HEK293 (cell line): ENCODE results near the gene FGF7.

Source experiments
- HOXC10 ChIP-seq: sonication (generic); formaldehyde crosslinking; IDR thresholded peaks from 2 replicates; pipeline ENCODE4 v1.8.1; 2023; ENCODE audit warnings: mild to moderate bottlenecking, missing genetic modification reagents
- PRDM10 ChIP-seq: fragments of 450-650 bp; formaldehyde crosslinking; IDR thresholded peaks from 2 replicates; pipeline ENCODE4 v1.5.1; 2016; ENCODE audit warnings: missing biosample characterization, missing genetic modification characterization
- PRDM4 ChIP-seq: fragments of 450-650 bp; formaldehyde crosslinking; IDR thresholded peaks from 2 replicates; pipeline ENCODE4 v1.5.1; 2017; ENCODE audit warnings: missing biosample characterization, missing genetic modification characterization
- TCF7L2 ChIP-seq: IDR thresholded peaks from 2 replicates; pipeline ENCODE4 v1.6.1; 2011; ENCODE audit warnings: low read depth, mild to moderate bottlenecking, inconsistent platforms, low read length, moderate library complexity, borderline replicate concordance
- ZNF350 ChIP-seq: fragments of 450-650 bp; formaldehyde crosslinking; IDR thresholded peaks from 2 replicates; pipeline ENCODE4 v1.5.0; 2017; ENCODE audit warnings: missing biosample characterization, mild to moderate bottlenecking, missing genetic modification characterization
- ZNF555 ChIP-seq: fragments of 450-650 bp; formaldehyde crosslinking; conservative IDR thresholded peaks from 2 replicates; pipeline ENCODE4 v1.5.1; 2017; ENCODE audit warnings: missing biosample characterization, mild to moderate bottlenecking, missing genetic modification characterization, inconsistent platforms
- TF ChIP-seq, protein P1 (sequence below): fragments of 450-650 bp; formaldehyde crosslinking; IDR thresholded peaks from 2 replicates; pipeline ENCODE4 v1.5.1; 2016; ENCODE audit warnings: missing biosample characterization, missing genetic modification characterization

- TF ChIP-seq PRDM4 (no peak), TCF7L2 (no peak), HOXC10 (no peak), ZNF555 (no peak), PRDM10 (tag by site-specific recombination) (no peak), ZNF350 (tag by site-specific recombination) (no peak)
- TF ChIP-seq, protein P1, sequence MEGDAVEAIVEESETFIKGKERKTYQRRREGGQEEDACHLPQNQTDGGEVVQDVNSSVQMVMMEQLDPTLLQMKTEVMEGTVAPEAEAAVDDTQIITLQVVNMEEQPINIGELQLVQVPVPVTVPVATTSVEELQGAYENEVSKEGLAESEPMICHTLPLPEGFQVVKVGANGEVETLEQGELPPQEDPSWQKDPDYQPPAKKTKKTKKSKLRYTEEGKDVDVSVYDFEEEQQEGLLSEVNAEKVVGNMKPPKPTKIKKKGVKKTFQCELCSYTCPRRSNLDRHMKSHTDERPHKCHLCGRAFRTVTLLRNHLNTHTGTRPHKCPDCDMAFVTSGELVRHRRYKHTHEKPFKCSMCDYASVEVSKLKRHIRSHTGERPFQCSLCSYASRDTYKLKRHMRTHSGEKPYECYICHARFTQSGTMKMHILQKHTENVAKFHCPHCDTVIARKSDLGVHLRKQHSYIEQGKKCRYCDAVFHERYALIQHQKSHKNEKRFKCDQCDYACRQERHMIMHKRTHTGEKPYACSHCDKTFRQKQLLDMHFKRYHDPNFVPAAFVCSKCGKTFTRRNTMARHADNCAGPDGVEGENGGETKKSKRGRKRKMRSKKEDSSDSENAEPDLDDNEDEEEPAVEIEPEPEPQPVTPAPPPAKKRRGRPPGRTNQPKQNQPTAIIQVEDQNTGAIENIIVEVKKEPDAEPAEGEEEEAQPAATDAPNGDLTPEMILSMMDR (tag by site-specific recombination): no peak
These were observed 71.8 kb downstream of the FGF7 start for GRCh38 chr15:49494842-49495241.
